DND-41 (cell line): ENCODE measurements around the gene ADGRA3.

ENCODE experiments used
- ATAC-seq: fragments of 200-7000 bp; cut with Tn5 transposase; 3 replicates; pipeline ENCODE4 v1.9.1; 2021; ENCODE audit warnings: low read depth; ENCODE audit not compliant: insufficient read depth
- DNase-seq: peaks from one replicate; pipeline ENCODE4 v3.0.0-alpha.2; 2020
- H2AFZ ChIP-seq: 2 replicates; pipeline ENCODE4 v1.6.0; 2012; ENCODE audit warnings: low read depth, low read length
- H3K27ac ChIP-seq: 2 replicates; pipeline ENCODE4 v1.5.1; 2012; ENCODE audit warnings: low read length, inconsistent platforms
- H3K27me3 ChIP-seq: fragments of 200-600 bp; sonication (generic); 2 replicates; pipeline ENCODE4 v1.6.0; 2012; ENCODE audit warnings: low read length, mild to moderate bottlenecking, inconsistent platforms; ENCODE audit not compliant: insufficient read depth, poor library complexity
- H3K36me3 ChIP-seq: 2 replicates; pipeline ENCODE4 v1.5.1; 2012; ENCODE audit warnings: low read length, inconsistent platforms; ENCODE audit not compliant: insufficient read depth
- H3K4me1 ChIP-seq: 2 replicates; pipeline ENCODE4 v1.5.1; 2012; ENCODE audit warnings: mild to moderate bottlenecking, low read length; ENCODE audit not compliant: insufficient read depth
- H3K4me2 ChIP-seq: 2 replicates; pipeline ENCODE4 v1.6.0; 2012; ENCODE audit warnings: mild to moderate bottlenecking, moderate library complexity, low read length, inconsistent platforms; ENCODE audit not compliant: insufficient read depth
- H3K4me3 ChIP-seq, 2 experiments: fragments of 200-600 bp in 1 of 2; shearing (Covaris generic) in 1 of 2; 2 replicates each; pipeline ENCODE4 v1.5.1; 2012 to 2016; ENCODE audit warnings: inconsistent platforms in 2 of 2, low read length in 2 of 2, mild to moderate bottlenecking in 2 of 2, low read depth in 1 of 2, moderate library complexity in 1 of 2
- H3K79me2 ChIP-seq: 2 replicates; pipeline ENCODE4 v1.6.0; 2012; ENCODE audit warnings: low read length, inconsistent platforms; ENCODE audit not compliant: insufficient read depth
- H3K9ac ChIP-seq: 2 replicates; pipeline ENCODE4 v1.6.0; 2012; ENCODE audit warnings: low read depth, mild to moderate bottlenecking, inconsistent platforms, low read length, moderate library complexity
- H3K9me3 ChIP-seq: 2 replicates; pipeline ENCODE4 v1.5.1; 2012; ENCODE audit warnings: low read length, moderate library complexity, mild to moderate bottlenecking, inconsistent platforms; ENCODE audit not compliant: insufficient read depth, severe bottlenecking
- H4K20me1 ChIP-seq: 2 replicates; pipeline ENCODE4 v1.6.0; 2012; ENCODE audit warnings: low read length; ENCODE audit not compliant: insufficient read depth
- EZH2 ChIP-seq: IDR thresholded peaks from 3 replicates; pipeline ENCODE4 v1.6.1; 2012; ENCODE audit warnings: borderline replicate concordance, low read depth, mild to moderate bottlenecking, moderate library complexity, low read length, inconsistent platforms; ENCODE audit not compliant: severe bottlenecking
- TF ChIP-seq, protein P1 (sequence below): IDR thresholded peaks from 2 replicates; pipeline ENCODE4 v1.5.1; 2012; ENCODE audit warnings: borderline replicate concordance, low read length, moderate library complexity, mild to moderate bottlenecking; ENCODE audit not compliant: poor library complexity, severe bottlenecking; ENCODE audit errors: extremely low read depth

Gene ADGRA3

DNA sequence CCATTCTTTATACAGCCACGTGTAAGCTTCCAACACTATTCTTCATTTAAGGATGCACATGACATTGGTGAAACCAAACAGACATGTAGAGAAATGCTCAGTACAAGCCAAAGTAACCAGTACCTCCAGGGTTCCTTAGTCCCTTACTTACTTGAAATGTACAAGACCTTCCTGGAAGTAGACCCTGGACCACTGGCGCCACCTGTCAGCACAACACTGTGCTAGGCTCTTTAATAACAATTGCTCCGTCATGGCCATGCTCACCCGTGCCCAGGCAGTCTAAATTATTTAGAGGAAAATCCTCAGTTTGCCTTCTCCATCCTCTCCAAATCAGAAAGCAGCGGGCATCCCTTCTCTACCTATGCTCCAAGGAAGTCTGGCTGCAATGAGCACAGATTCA is 52.7 kb downstream of the ADGRA3 start:
- Histone ChIP-seq H3K4me3 (no peak overlapping the region), H3K36me3 (no peaks in the 10 kb centered on the region), H3K4me2 (no peak overlapping the region), H3K27me3 (no peaks in the 10 kb centered on the region), H3K9me3 (no peaks in the 10 kb centered on the region), H2AFZ (no peak overlapping the region), H3K27ac (no peak overlapping the region), H3K79me2 (no peaks in the 10 kb centered on the region), H3K4me1 (no peaks in the 10 kb centered on the region), H3K9ac (no peak overlapping the region), H4K20me1 (no peaks in the 10 kb centered on the region)
- ATAC-seq (no peak), DNase-seq (no peak)
- TF ChIP-seq, protein P1, sequence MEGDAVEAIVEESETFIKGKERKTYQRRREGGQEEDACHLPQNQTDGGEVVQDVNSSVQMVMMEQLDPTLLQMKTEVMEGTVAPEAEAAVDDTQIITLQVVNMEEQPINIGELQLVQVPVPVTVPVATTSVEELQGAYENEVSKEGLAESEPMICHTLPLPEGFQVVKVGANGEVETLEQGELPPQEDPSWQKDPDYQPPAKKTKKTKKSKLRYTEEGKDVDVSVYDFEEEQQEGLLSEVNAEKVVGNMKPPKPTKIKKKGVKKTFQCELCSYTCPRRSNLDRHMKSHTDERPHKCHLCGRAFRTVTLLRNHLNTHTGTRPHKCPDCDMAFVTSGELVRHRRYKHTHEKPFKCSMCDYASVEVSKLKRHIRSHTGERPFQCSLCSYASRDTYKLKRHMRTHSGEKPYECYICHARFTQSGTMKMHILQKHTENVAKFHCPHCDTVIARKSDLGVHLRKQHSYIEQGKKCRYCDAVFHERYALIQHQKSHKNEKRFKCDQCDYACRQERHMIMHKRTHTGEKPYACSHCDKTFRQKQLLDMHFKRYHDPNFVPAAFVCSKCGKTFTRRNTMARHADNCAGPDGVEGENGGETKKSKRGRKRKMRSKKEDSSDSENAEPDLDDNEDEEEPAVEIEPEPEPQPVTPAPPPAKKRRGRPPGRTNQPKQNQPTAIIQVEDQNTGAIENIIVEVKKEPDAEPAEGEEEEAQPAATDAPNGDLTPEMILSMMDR: peak; percentile 5
- no peak for TF ChIP-seq EZH2

DNA sequence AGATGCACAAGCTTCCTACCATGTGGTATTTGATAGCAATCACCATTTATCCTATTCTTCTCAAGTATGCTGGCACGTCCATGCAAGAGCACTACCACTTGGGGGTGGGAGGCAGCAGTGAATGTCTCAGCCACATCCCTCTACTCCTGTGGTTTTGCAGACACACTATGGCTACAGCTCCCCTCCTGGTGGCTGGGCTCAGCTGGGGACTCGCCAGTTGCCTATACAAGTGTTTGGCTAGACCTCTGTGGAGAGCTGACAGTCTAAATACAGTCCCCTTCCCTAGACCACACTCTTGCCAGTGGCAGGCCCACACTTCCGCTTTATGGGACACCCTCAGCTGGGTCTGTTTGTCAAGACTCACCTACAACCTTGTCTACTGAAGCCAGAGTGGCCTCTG is 53.2 kb downstream of the ADGRA3 start:
- Histone ChIP-seq H3K27me3 (no peaks in the 10 kb centered on the region), H3K9ac (no peak overlapping the region), H2AFZ (no peak overlapping the region), H3K9me3 (no peaks in the 10 kb centered on the region), H3K79me2 (no peaks in the 10 kb centered on the region), H3K4me1 (no peaks in the 10 kb centered on the region), H3K4me3 (no peak overlapping the region), H3K36me3 (no peaks in the 10 kb centered on the region), H4K20me1 (no peaks in the 10 kb centered on the region), H3K27ac (no peak overlapping the region), H3K4me2 (no peak overlapping the region)
- no peak for TF ChIP-seq EZH2
- TF ChIP-seq, protein P1: peak; percentile 21
- DNase-seq: no peak
- ATAC-seq: peak; percentile 37; the same call in 1 of the 3 replicates

- no peaks in the 10 kb centered on the region for H3K4me1 ChIP-seq
- H3K9me3 ChIP-seq: no peaks in the 10 kb centered on the region
- no peak overlapping the region for H3K4me2 ChIP-seq
- H3K4me3 ChIP-seq: no peak overlapping the region
- H3K9ac ChIP-seq: no peak overlapping the region
- H3K27ac ChIP-seq: no peak overlapping the region
- TF ChIP-seq, protein P1: no peak
- no peak for TF ChIP-seq EZH2
- no peaks in the 10 kb centered on the region for H4K20me1 ChIP-seq
- ATAC-seq: no peak
- DNase-seq: no peak
- H2AFZ ChIP-seq: no peak overlapping the region
- H3K36me3 ChIP-seq: no peaks in the 10 kb centered on the region
- H3K79me2 ChIP-seq: no peaks in the 10 kb centered on the region
- no peaks in the 10 kb centered on the region for H3K27me3 ChIP-seq
Measured at GRCh38 chr4:22460266-22460665, 55.6 kb downstream of the ADGRA3 start.

- Histone ChIP-seq H3K4me1 (no peaks in the 10 kb centered on the region), H3K4me3 (no peak overlapping the region), H3K9me3 (no peaks in the 10 kb centered on the region), H3K36me3 (no peaks in the 10 kb centered on the region), H4K20me1 (no peaks in the 10 kb centered on the region), H3K9ac (no peak overlapping the region), H3K27ac (no peak overlapping the region), H2AFZ (no peak overlapping the region), H3K27me3 (no peaks in the 10 kb centered on the region), H3K4me2 (no peak overlapping the region), H3K79me2 (no peaks in the 10 kb centered on the region)
- no peak for ATAC-seq
- no peak for DNase-seq
- TF ChIP-seq, protein P1: no peak
- no peak for TF ChIP-seq EZH2
Measured at GRCh38 chr4:22458098-22458497, 57.8 kb downstream of the ADGRA3 start.
